Measurements from ENCODE around the gene CENPX.

Gene CENPX

GRCh38 chr17:82058855-82059249 lies 36.2 kb upstream of the CENPX start:
- H3K27ac ChIP-seq: peak overlapping the region; percentile 87
- TF ChIP-seq ZFX (IDR thresholded peaks at IDR 0.05; ENCODE audit: borderline replicate concordance) (no peak), CTCF (IDR thresholded peaks at IDR 0.05) (no peak)

- TF ChIP-seq ZFX (IDR thresholded peaks at IDR 0.05; ENCODE audit: borderline replicate concordance): no peak
- no peak for TF ChIP-seq CTCF (IDR thresholded peaks at IDR 0.05)
- H3K27ac ChIP-seq: peak overlapping the region; percentile 87
Measured at GRCh38 chr17:82058230-82058854, 35.7 kb upstream of the CENPX start.

- H3K27ac ChIP-seq: peak overlapping the region; percentile 87
- TF ChIP-seq ZFX (IDR thresholded peaks at IDR 0.05; ENCODE audit: borderline replicate concordance) (no peak), CTCF (IDR thresholded peaks at IDR 0.05) (no peak)
Measured at GRCh38 chr17:82056729-82057621, 34.3 kb upstream of the CENPX start.

- TF ChIP-seq ZFX (IDR thresholded peaks at IDR 0.05; ENCODE audit: borderline replicate concordance) (no peak), CTCF (IDR thresholded peaks at IDR 0.05) (no peak)
- H3K27ac ChIP-seq: peak overlapping the region; percentile 87
Measured at GRCh38 chr17:82055965-82056728, 33.5 kb upstream of the CENPX start.

DNA sequence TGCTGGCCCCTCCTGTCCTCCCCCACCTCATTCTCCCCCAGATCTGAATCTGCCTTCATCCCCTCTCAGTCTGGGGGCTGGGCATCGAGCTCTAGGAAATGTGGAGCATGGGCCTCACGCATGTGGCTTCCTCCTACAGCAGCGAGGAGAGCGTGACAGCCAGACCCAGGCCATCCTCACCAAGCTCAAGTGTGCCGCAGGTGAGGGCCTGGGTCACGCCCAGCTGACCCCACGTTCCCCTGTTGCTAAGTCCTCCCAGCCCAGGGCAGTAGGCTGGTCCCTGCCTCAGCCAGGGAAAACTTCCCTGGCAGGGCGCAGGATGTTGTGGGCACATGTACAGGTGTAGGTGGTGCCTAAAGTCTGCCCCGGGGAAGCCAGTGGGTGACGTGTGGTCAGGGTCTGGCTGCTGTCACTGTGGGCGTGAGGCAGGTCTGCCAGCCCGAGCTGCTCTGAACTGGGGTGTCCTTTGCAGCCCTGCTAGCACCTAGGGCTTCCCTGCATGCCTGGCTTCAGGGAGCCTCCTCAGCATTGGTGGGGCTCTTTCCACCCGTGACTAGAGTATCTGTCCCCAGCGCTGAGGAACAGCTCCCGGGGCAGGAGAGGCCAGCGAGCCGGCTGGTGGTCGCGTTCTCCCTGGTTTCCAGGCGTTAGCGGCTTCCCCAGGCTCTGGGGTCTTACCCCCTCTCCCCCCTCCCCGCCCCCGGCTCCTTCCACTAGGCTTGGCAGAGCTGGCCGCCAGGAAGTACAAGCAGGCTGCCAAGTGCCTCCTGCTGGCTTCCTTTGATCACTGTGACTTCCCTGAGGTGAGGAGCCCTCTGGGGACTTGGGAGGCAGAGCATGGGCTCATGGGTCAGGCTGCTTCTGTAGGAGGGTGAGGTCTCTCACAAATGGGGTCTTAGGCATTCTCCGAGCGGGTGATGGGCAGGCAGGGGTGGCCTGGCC lies 32.6 kb upstream of the CENPX start:
- TF ChIP-seq CTCF (IDR thresholded peaks at IDR 0.05) (no peak), ZFX (IDR thresholded peaks at IDR 0.05; ENCODE audit: borderline replicate concordance) (no peak)
- H3K27ac ChIP-seq: peak overlapping the region; percentile 87; the same call in 1 of the 2 replicates

GRCh38 chr17:82054351-82055022 lies 31.8 kb upstream of the CENPX start:
- H3K27ac ChIP-seq: 0 out of 2 replicates have a peak overlapping the region, but pooled peaks have one; percentile 87

More at GRCh38 chr17:82054351-82055022, 31.8 kb upstream of the CENPX start:
- no peak for TF ChIP-seq CTCF (IDR thresholded peaks at IDR 0.05)
- TF ChIP-seq ZFX (IDR thresholded peaks at IDR 0.05; ENCODE audit: borderline replicate concordance): no peak

Data from 22Rv1 (cell line).